CD4-positive, alpha-beta T cell treated with Interleukin-4 for 1 hour (primary cell): Measurements from ENCODE around the gene TMEM116.

Experiments
- DNase-seq, 2 donors: peaks; one replicate each; pipeline ENCODE4 v3.0.0-alpha.2; 2020 to 2022

Gene TMEM116

DNA sequence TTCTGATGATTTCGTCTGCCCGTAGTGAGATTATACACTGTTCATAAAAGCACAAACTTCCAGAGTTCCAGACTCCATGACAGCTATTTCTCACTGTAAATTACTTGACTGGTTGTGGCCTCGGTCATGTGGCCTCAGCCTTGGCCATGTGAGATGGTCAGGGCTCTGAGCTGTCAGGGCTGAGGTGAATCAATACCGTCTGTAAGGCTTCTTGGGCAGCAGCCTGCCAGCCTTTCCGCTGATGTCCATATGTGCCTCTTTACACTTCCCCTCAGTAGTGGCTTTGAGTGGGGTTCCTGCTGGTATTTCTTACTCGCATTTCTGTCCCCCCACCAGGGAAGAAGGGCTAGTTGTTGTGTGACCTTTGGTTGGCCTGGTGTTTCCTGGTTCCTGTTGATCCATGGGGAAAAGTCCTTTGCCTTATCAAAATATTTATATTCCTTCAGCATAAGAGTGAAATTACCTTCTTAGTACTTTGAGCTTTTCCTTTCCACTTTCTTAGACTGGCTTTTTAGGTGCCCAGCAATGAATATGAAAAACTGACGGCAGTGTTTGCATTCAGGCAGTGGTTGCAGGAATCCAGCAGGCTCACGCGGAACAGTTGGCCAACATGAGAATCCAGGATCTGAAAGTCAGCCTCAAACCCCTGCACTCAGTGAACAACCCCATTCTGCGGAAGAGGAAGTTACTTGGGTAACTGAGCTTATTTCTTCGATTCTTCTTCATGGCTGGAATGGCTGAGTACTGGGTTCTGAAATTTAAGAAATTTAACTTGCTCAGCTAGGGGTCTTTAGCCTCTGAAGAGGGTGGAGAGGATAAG lies 124.8 kb downstream of the TMEM116 start:
- no peak for DNase-seq

DNA sequence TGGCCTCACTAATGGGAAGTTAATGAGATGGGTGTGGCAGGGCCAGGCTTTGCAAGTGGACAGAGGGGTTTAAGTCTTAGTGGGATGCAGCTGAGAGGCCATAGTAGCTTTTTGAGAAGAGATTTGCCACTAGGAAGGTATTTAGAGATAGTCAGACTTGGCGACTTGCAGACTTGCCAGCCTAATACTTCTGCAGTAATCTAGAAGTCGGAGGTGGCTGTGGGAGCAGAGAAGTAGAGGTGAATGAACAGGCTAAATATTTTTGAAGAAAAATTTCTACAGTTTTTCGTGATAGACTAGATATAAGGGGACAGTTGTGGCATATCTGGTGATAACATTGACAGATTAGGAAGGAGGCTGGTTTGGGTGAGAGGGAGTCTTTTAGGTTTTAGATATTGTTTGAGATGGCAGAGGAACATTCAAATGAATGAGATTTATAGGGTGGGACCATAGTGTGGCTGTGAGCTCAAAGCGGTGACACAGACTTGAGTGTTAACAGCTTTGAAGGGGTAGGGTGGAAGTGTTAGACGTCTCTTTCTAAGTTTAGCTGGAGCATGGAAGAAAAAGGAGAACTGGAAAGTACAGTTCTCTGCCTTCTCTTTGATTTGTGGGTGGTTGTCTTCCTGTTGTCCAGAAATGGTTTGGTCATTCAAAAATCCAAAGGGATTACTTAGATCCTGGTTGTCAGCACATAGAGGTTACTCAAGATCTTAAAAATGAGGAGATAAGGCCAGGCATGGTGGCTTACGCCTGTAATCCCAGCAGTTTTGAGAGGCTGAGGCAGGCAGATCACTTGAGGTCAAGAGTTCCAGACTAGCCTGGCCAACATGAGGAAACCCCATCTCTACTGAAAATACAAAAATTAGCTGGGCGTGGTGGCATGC lies 126.1 kb downstream of the TMEM116 start:
- DNase-seq: no peak

DNA sequence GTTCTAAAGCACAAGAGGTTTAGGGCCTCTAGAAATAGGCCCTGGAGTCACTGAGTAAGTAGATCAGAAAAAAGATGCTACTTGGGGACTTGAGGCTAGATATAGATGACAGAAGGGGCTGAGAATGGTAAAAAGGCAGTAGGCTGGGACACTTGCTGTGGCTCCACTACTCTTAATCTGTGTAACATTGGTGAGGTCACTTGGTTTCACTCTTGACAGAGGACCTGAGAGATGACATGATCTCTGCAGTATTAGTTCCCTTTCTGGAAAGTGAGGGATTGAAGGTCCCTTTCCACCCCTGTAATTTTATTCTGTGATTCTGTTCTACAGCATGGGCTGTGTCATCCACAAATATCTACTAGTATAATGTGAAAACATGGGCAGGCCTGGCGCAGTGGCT lies 131.2 kb downstream of the TMEM116 start:
- no peak for DNase-seq
